Measurements from ENCODE around the gene SNRPB2. TPM values are rescaled to one million over a fixed set of nuclear protein-coding genes. Genes with fewer than 3 reads are reported as not detected.
A peak's percentile ranks its signal among the peaks of the same experiment; 100 is the strongest.

SNRPB2 gene
- polyA plus RNA-seq, 1 donor from 2014 or later, result 302 TPM

DNA sequence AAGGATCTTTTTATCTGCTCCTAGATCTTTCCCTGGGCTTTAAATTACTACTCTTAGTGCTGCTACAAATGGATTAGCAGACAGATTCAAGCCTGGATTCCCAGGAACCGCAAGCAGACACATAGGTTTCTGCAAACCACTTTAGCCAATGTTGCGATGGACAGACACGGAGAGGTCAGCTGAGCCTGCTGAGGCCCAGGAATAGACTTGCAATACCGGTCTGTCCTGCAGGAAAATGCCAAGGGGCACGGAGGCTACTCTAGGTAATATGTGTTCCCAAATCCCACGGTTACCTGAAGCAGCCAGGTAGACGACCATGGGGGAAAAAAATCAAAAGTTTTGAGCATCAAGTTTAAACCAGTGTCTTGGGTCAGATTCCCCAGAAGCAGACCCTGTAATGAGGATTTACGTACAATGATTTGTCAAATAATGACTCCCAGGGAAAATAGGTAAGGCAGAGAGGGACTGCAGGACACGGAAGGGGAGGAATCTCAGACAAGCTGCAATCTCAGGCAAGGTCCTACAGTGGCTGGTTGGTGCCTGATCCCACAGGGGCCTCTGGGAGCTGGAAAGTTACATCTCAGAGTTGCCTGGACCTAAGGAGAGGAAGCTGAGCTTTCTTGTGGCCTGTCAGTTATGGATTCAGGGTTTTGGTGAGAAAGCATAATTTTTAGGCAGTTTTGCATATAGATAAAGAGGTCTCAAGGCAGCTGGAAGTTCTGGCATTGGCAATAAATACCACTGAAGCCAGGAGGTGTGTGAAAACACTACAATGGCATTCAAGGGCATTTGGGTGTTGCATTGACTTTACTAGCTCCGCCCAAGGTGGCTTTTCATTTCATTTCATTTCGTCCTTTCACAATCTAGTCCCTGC, 30.8 kb downstream of the SNRPB2 start:
- H3K79me2 ChIP-seq (replicated peaks; ENCODE audit: insufficient read depth, low read length), result no peaks in the 10 kb centered on the region
- no peak overlapping the region for H3K4me3 ChIP-seq (ENCODE audit: low read length)
- H3K27ac ChIP-seq (ENCODE audit: low read length), result no peak overlapping the region
- no peak for TF ChIP-seq EP300 (conservative IDR thresholded peaks at IDR 0.05; ENCODE audit: poor library complexity, severe bottlenecking)
- no peak for TF ChIP-seq REST (IDR thresholded peaks at IDR 0.05; ENCODE audit: borderline replicate concordance)
- TF ChIP-seq SMC3 (conservative IDR thresholded peaks at IDR 0.05; ENCODE audit: poor library complexity), result no peak
- TF ChIP-seq TAF1 (IDR thresholded peaks at IDR 0.05; ENCODE audit: low read depth), result no peak
- no peaks in the 10 kb centered on the region for H3K9me2 ChIP-seq (ENCODE audit: insufficient read depth, low read length)
- H4K20me1 ChIP-seq (ENCODE audit: insufficient read depth), result no peaks in the 10 kb centered on the region
- no peak overlapping the region for H3K9ac ChIP-seq (ENCODE audit: low read length)
- no peaks in the 10 kb centered on the region for H3K9me3 ChIP-seq (ENCODE audit: low read length)
- H3K36me3 ChIP-seq (ENCODE audit: insufficient read depth, low read length), result no peaks in the 10 kb centered on the region
- no peaks in the 10 kb centered on the region for H3F3A ChIP-seq (ENCODE audit: insufficient read depth, low read length, poor library complexity, severe bottlenecking)
- H3K27me3 ChIP-seq (ENCODE audit: insufficient read depth, low read depth, low read length), result no peaks in the 10 kb centered on the region
- no peak overlapping the region for H2AFZ ChIP-seq (ENCODE audit: low read depth, low read length)
- H3K4me2 ChIP-seq (ENCODE audit: low read length), result no peak overlapping the region

- no peak overlapping the region for H3K27ac ChIP-seq (ENCODE audit: low read length)
- no peak overlapping the region for H2AFZ ChIP-seq (ENCODE audit: low read depth, low read length)
- no peaks in the 10 kb centered on the region for H3K9me2 ChIP-seq (ENCODE audit: insufficient read depth, low read length)
- H3K36me3 ChIP-seq (ENCODE audit: insufficient read depth, low read length), result no peaks in the 10 kb centered on the region
- no peak overlapping the region for H3K4me3 ChIP-seq (ENCODE audit: low read length)
- H3K27me3 ChIP-seq (ENCODE audit: insufficient read depth, low read depth, low read length), result no peaks in the 10 kb centered on the region
- H3K9me3 ChIP-seq (ENCODE audit: low read length), result no peaks in the 10 kb centered on the region
- no peak for TF ChIP-seq EP300 (conservative IDR thresholded peaks at IDR 0.05; ENCODE audit: poor library complexity, severe bottlenecking)
- no peak for TF ChIP-seq POLR2AphosphoS5 (IDR thresholded peaks at IDR 0.05)
- TF ChIP-seq SMC3 (conservative IDR thresholded peaks at IDR 0.05; ENCODE audit: poor library complexity), result peak; percentile 89
- no peak for TF ChIP-seq EZH2 (IDR thresholded peaks at IDR 0.05; ENCODE audit: borderline replicate concordance, insufficient read depth, low read length, poor library complexity, severe bottlenecking)
- no peak for TF ChIP-seq TAF1 (IDR thresholded peaks at IDR 0.05; ENCODE audit: low read depth)
- TF ChIP-seq REST (IDR thresholded peaks at IDR 0.05; ENCODE audit: borderline replicate concordance), result no peak
- TF ChIP-seq RAD21 (conservative IDR thresholded peaks at IDR 0.05), result peak; percentile 94
- peak; percentile 90 for TF ChIP-seq CTCF (IDR thresholded peaks at IDR 0.05; ENCODE audit: poor library complexity, severe bottlenecking)
- TF ChIP-seq MXI1 (conservative IDR thresholded peaks at IDR 0.05; ENCODE audit: poor library complexity, severe bottlenecking), result no peak
- H4K20me1 ChIP-seq (ENCODE audit: insufficient read depth), result no peaks in the 10 kb centered on the region
- H3K9ac ChIP-seq (ENCODE audit: low read length), result no peak overlapping the region
- H3F3A ChIP-seq (ENCODE audit: insufficient read depth, low read length, poor library complexity, severe bottlenecking), result no peaks in the 10 kb centered on the region
- H3K79me2 ChIP-seq (replicated peaks; ENCODE audit: insufficient read depth, low read length), result no peaks in the 10 kb centered on the region
- no peak overlapping the region for H3K4me2 ChIP-seq (ENCODE audit: low read length)
These were observed 31.5 kb downstream of the SNRPB2 start for GRCh38 chr20:16761305-16761829.

Data from neural cell (in vitro differentiated cells).